Measurements from ENCODE around the gene RHEX. TPM values are rescaled to one million over a fixed set of nuclear protein-coding genes. Genes with fewer than 3 reads are reported as not detected.
"Not testable (repeated sequence)": the region's sequence is repeated elsewhere in the genome, so short reads cannot be mapped to it uniquely, and the experiment has no call there.

RHEX gene, protein sequence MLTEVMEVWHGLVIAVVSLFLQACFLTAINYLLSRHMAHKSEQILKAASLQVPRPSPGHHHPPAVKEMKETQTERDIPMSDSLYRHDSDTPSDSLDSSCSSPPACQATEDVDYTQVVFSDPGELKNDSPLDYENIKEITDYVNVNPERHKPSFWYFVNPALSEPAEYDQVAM
- 10 to 100 TPM in 1 of 4 donors, 1 to 10 TPM in 3; 1.1 to 28.1 (median 3.5) TPM for total RNA-seq

DNA sequence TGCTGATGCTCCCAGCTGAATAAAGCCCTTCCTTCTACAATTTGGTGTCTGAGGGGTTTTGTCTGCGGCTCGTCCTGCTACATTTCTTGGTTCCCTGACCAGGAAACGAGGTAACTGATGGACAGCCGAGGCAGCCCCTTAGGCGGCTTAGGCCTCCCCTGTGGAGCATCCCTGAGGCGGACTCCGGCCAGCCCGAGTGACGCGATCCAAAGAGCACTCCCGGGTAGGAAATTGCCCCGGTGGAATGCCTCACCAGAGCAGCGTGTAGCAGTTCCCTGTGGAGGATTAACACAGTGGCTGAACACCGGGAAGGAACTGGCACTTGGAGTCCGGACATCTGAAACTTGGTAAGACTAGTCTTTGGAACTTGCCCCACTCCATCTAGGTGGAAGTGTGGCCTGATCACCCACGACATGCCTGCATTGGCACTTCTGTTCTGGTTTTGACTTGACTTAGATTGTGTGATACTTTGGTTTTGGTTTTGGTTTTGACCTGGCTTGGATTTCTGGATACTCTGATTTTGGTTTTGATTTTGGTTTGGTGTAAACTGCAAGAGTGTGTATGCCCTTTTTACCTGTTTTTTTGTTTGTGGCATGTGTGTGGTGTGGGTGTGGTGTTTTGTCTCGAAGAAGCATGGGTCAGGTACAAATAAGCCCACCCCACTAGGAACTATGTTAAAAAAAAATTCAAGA lies at the start of gene RHEX:
RHEX (plus strand) TSS at position 255 of the 692 bp plus-strand sequence. CDS start 44,656 bp downstream, outside the sequence.
- H3K9me3 ChIP-seq, H3K27me3 ChIP-seq, H3K36me3 ChIP-seq: not testable (repeated sequence)
- H3K27ac ChIP-seq = peak within 1 kb of the TSS in 3 of 4 donors; percentile 8 to 84 (median 63)
- DNase-seq = peak in 1 of 3 donors; percentile 67
- peak within 1 kb of the TSS in 1 of 4 donors; percentile 20 for H3K4me3 ChIP-seq
- peaks cover 0 to 12% (median 2%) of the 10 kb centered on the region in 4 donors for H3K4me1 ChIP-seq

DNA sequence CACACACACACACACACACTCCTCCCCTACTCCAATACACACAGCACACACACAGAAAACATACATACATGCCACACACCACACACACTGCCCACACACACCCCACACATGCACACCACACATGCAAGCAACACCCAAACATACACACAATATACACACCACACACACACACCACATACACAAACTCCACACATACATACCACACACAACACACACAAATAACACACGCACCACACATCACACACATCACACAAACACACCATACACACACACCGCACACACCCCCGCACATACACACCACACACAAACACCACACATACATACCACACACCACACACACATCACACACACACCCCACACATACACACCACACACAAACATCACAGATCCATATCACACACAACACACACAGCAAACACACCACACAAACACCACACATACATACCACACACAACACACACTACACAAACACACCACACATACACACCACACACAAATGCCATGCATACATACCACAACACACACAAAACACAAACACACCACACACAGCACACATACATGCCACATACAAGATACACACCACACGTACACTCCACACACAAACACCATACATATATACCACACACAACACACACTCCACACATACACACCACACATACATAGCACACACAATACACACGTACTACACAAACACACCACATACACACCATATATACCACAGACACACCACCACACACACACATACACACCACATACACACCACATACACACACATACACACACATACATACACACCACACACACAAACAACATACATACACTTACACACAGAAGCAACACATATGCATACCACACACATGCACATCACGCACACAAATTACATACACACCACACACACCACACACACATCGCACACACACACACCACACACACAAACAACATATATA lies 48.8 kb upstream of the RHEX start:
- H3K27ac ChIP-seq = peak overlapping the region in 1 of 4 donors; percentile 5

DNA sequence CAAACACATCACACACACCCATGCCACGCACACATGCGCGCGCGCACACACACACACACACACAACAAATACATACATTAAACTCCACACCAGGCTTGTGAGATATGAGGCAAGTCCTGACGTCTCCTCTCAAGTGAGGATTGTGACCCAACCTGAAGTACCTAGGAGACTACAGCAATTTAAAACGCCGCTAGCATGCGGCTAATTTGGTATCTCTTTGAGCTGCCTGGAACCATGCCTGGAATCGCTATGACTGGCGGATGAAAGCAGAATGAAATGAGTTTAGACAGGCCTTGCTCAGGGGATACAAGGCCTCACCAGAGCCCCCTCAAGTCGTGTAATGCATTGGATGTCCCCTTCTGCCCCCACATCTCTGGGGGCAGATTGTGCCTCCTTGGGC lies 48.1 kb upstream of the RHEX start:
- no peaks in the 10 kb centered on the region for H3K9me3 ChIP-seq
- DNase-seq = no peak
- no peak overlapping the region for H3K27ac ChIP-seq
- H3K36me3 ChIP-seq = no peaks in the 10 kb centered on the region
- H3K4me1 ChIP-seq = peaks cover 0 to 8% (median 0%) of the 10 kb centered on the region in 4 donors
- no peaks in the 10 kb centered on the region for H3K27me3 ChIP-seq
- no peak overlapping the region for H3K4me3 ChIP-seq
- TF ChIP-seq POLR2A (IDR thresholded peaks at IDR 0.05) = no peak

More for the DNA sequence above, 48.8 kb upstream of the RHEX start:
- H3K27me3 ChIP-seq = no peaks in the 10 kb centered on the region
- no peaks in the 10 kb centered on the region for H3K36me3 ChIP-seq
- no peak for TF ChIP-seq POLR2A (IDR thresholded peaks at IDR 0.05)
- no peak overlapping the region for H3K4me3 ChIP-seq
- H3K4me1 ChIP-seq = peaks cover 0 to 8% (median 0%) of the 10 kb centered on the region in 4 donors
- no peak for DNase-seq
- no peaks in the 10 kb centered on the region for H3K9me3 ChIP-seq

DNA sequence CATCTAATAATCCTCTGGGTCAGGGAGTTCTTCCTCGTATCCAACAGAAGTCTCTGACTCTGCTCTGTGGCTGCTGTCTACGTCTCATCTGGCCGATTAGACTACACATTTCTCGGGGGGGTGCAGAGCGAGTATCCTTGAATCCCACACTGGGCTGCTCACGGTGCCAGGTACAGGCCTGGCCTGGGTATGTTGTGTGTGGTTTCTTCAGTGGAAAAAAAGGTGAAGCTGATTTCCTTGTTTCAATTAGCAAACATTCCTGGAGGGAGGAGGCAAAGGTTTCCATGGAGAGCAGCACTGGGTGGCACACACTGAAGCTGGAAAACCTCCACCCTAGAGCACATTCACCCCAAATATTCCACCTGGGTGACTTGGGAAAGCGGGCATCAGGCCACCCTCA lies 47.7 kb upstream of the RHEX start:
- no peak overlapping the region for H3K27ac ChIP-seq
- no peak for DNase-seq
- no peak overlapping the region for H3K4me3 ChIP-seq
- H3K27me3 ChIP-seq = no peaks in the 10 kb centered on the region
- H3K36me3 ChIP-seq = no peaks in the 10 kb centered on the region
- TF ChIP-seq, protein P1, sequence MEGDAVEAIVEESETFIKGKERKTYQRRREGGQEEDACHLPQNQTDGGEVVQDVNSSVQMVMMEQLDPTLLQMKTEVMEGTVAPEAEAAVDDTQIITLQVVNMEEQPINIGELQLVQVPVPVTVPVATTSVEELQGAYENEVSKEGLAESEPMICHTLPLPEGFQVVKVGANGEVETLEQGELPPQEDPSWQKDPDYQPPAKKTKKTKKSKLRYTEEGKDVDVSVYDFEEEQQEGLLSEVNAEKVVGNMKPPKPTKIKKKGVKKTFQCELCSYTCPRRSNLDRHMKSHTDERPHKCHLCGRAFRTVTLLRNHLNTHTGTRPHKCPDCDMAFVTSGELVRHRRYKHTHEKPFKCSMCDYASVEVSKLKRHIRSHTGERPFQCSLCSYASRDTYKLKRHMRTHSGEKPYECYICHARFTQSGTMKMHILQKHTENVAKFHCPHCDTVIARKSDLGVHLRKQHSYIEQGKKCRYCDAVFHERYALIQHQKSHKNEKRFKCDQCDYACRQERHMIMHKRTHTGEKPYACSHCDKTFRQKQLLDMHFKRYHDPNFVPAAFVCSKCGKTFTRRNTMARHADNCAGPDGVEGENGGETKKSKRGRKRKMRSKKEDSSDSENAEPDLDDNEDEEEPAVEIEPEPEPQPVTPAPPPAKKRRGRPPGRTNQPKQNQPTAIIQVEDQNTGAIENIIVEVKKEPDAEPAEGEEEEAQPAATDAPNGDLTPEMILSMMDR (IDR thresholded peaks at IDR 0.05) = no peak
- no peak for TF ChIP-seq POLR2A (IDR thresholded peaks at IDR 0.05)
- H3K9me3 ChIP-seq = no peaks in the 10 kb centered on the region
- H3K4me1 ChIP-seq = peaks cover 0 to 8% (median 0%) of the 10 kb centered on the region in 4 donors

DNA sequence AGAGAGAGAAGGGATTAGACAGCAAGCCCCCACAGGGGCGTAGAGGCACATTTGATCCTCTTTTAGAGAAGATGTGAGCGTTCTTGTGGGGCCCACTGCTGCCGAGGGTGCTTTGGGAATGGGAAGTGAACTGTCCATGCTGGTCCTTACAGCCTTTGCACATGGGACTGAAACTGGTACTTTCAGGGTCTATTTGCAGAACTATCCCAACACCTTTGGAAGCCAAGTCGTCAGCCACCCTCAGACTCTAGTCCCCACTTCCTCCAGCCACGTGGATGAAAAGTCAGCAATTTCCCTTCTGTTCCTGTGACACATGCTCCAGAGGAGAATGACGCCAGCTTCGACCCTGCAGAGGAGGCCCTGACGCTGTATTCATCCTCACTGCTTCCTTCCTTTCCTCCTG lies 47.2 kb upstream of the RHEX start:
- H3K4me1 ChIP-seq = peaks cover 0 to 8% (median 0%) of the 10 kb centered on the region in 4 donors
- no peak overlapping the region for H3K4me3 ChIP-seq
- no peaks in the 10 kb centered on the region for H3K36me3 ChIP-seq
- no peak for TF ChIP-seq POLR2A (IDR thresholded peaks at IDR 0.05)
- TF ChIP-seq, protein P1 (IDR thresholded peaks at IDR 0.05) = no peak
- no peaks in the 10 kb centered on the region for H3K27me3 ChIP-seq
- no peak for DNase-seq
- no peaks in the 10 kb centered on the region for H3K9me3 ChIP-seq
- H3K27ac ChIP-seq = no peak overlapping the region

DNA sequence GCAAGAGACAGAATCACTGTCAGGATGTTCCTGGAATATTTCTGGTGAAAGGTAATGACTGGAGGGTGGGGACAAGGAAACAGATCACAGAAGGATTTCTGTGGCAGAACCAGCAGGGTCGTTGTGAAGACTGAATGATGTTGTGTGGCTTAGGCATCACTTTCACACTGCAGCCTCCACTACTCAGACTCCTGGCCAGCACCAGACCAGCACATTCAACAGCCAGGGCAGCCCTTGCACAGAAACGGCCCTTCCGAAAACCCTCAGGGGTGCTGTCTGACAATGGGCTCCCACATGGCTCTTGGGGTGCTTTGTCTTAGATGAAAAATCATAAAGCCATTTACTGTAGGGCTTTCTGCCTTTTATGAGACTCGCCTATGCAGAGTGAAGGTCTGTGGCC lies 46.0 kb upstream of the RHEX start:
- Histone ChIP-seq H3K9me3 (no peaks in the 10 kb centered on the region), H3K27me3 (no peaks in the 10 kb centered on the region), H3K36me3 (no peaks in the 10 kb centered on the region), H3K4me3 (no peak overlapping the region), H3K4me1 (peaks cover 0 to 7% (median 0%) of the 10 kb centered on the region in 4 donors), H3K27ac (no peak overlapping the region)
- no peak for DNase-seq
- no peak for TF ChIP-seq POLR2A (IDR thresholded peaks at IDR 0.05)
- TF ChIP-seq, protein P1 (IDR thresholded peaks at IDR 0.05) = no peak
